Hippocampal formation (tissue), 2 donors: ENCODE data around the gene SOBP.

Experiments
- DNase-seq, 2 donors: peaks; one replicate each; lab custom pipeline; 2025; lab: John Stamatoyannopoulos, UW

SOBP gene

GRCh38 chr6:107523794-107524193 is 33.9 kb downstream of the SOBP start:
- DNase-seq, result no peak

- DNase-seq, result no peak
These were observed 34.7 kb downstream of the SOBP start for GRCh38 chr6:107524626-107525025.

GRCh38 chr6:107531868-107532267 is 42.0 kb downstream of the SOBP start:
- no peak for DNase-seq

GRCh38 chr6:107532706-107533105 is 42.8 kb downstream of the SOBP start:
- DNase-seq, result no peak

GRCh38 chr6:107533415-107534059 is 43.6 kb downstream of the SOBP start:
- DNase-seq, result no peak

GRCh38 chr6:107534571-107535141 is 44.7 kb downstream of the SOBP start:
- no peak for DNase-seq

- DNase-seq, result no peak
These were observed 45.7 kb downstream of the SOBP start for GRCh38 chr6:107535626-107536025.

GRCh38 chr6:107536180-107536961 is 46.5 kb downstream of the SOBP start:
- no peak for DNase-seq

- DNase-seq, result no peak
These were observed 47.6 kb downstream of the SOBP start for GRCh38 chr6:107537559-107537958.

GRCh38 chr6:107538856-107539387 is 49.0 kb downstream of the SOBP start:
- DNase-seq, result no peak

GRCh38 chr6:107539409-107539808 is 49.5 kb downstream of the SOBP start:
- no peak for DNase-seq

GRCh38 chr6:107539849-107540464 is 50.0 kb downstream of the SOBP start:
- DNase-seq, result no peak

- no peak for DNase-seq
These were observed 50.5 kb downstream of the SOBP start for GRCh38 chr6:107540465-107540857.

GRCh38 chr6:107542192-107542668 is 52.3 kb downstream of the SOBP start:
- DNase-seq, result no peak

- no peak for DNase-seq
These were observed 53.2 kb downstream of the SOBP start for GRCh38 chr6:107543088-107543487.

GRCh38 chr6:107543567-107543966 is 53.6 kb downstream of the SOBP start:
- no peak for DNase-seq

GRCh38 chr6:107545763-107546162 is 55.8 kb downstream of the SOBP start:
- no peak for DNase-seq

- DNase-seq, result no peak
These were observed 57.0 kb downstream of the SOBP start for GRCh38 chr6:107546691-107547450.

GRCh38 chr6:107547451-107547840 is 57.5 kb downstream of the SOBP start:
- no peak for DNase-seq

- peak in 1 of 2 donors; percentile 57 for DNase-seq
These were observed 60.4 kb downstream of the SOBP start for GRCh38 chr6:107550241-107550840.

GRCh38 chr6:107550906-107551305 is 61.0 kb downstream of the SOBP start:
- no peak for DNase-seq
